ENCODE data around the gene CD300LG. TPM values are rescaled to one million over a fixed set of nuclear protein-coding genes. Genes with fewer than 3 reads are reported as not detected.

The CD300LG gene
- total RNA-seq, 1 donor from 2014 or later: 1.6 TPM

DNA sequence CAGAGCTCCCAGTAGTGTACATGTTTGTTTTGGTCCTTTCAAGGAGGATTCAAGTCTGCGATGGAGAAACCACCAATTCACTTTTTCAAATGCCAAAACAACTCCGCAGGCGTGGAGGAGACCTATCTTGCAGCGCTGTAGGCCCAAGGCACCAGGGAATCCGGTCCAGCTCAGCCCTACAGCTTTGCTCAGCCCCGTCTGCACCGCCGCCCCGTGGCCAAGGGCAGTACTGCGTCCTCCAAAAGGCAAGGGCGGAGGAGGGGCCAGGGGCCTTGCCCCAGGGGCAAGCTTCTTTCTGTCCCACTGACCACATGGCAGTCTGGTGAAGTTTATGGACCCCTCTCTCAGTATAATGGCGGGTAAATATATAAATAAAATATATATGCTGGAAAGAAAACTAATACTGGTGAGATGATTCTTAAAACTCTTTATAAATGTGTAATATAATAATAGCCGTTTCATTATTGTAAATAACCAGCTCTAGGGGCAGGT lies 709 bp upstream of the CD300LG start:
- Histone ChIP-seq H3K9me3 (ENCODE audit: control insufficient read depth in 3 of 3, low read length in 3 of 3) (no peaks in the 10 kb centered on the region), H3K4me3 (ENCODE audit: low read length in 3 of 3) (no peak overlapping the region), H3K27me3 (ENCODE audit: control insufficient read depth in 3 of 3, insufficient read depth in 3 of 3, low read length in 3 of 3) (peaks cover 1 to 2% (median 1%) of the 10 kb centered on the region in 3 donors), H3K27ac (ENCODE audit: low read depth, low read length) (no peak overlapping the region), H3K9ac (ENCODE audit: low read depth in 1 of 3, low read length in 3 of 3) (no peak overlapping the region), H3K4me1 (ENCODE audit: control insufficient read depth in 3 of 3, insufficient read depth in 3 of 3, low read length in 3 of 3) (peaks cover 3 to 19% (median 9%) of the 10 kb centered on the region in 3 donors), H3K36me3 (ENCODE audit: control insufficient read depth in 3 of 3, insufficient read depth in 3 of 3, low read length in 3 of 3) (no peaks in the 10 kb centered on the region)

DNA sequence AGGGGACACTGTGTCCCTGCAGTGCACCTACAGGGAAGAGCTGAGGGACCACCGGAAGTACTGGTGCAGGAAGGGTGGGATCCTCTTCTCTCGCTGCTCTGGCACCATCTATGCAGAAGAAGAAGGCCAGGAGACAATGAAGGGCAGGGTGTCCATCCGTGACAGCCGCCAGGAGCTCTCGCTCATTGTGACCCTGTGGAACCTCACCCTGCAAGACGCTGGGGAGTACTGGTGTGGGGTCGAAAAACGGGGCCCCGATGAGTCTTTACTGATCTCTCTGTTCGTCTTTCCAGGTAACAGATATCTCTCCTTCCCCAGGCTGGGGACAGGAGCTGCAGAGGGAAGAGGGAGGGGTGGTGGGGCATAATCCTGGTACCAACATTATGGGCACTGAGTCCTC lies 1.6 kb downstream of the CD300LG start:
- H3K4me3 ChIP-seq (ENCODE audit: low read length in 3 of 3): peak overlapping the region in 2 of 3 donors; percentile 6 to 29
- H3K4me1 ChIP-seq (ENCODE audit: control insufficient read depth in 3 of 3, insufficient read depth in 3 of 3, low read length in 3 of 3): peaks cover 0 to 8% (median 5%) of the 10 kb centered on the region in 3 donors
- H3K9ac ChIP-seq (ENCODE audit: low read depth in 1 of 3, low read length in 3 of 3): peak overlapping the region in 1 of 3 donors; percentile 8
- peaks cover 2 to 10% (median 4%) of the 10 kb centered on the region in 3 donors for H3K27me3 ChIP-seq (ENCODE audit: control insufficient read depth in 3 of 3, insufficient read depth in 3 of 3, low read length in 3 of 3)
- no peaks in the 10 kb centered on the region for H3K36me3 ChIP-seq (ENCODE audit: control insufficient read depth in 3 of 3, insufficient read depth in 3 of 3, low read length in 3 of 3)
- no peak overlapping the region for H3K27ac ChIP-seq (ENCODE audit: low read depth, low read length)
- no peaks in the 10 kb centered on the region for H3K9me3 ChIP-seq (ENCODE audit: control insufficient read depth in 3 of 3, low read length in 3 of 3)

DNA sequence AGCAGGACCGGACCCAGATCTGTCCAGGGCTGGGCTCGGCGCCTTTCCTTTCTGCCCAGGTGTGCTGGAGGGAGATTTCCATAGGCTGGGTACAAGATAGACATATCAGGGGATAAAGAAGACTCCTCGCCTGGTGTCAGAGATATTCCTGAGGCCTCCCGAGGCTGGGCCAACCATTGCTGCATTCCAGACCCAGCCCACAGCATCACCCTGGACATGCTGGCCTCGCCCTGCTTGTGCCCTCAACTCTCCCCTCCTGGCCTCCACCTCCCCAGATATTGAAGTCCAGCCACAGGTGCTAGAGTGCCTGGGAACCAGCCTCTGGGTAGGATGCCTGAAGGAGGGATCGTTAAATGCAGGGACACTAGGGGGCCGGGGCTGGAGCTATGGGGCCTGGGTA lies 2.1 kb downstream of the CD300LG start:
- Histone ChIP-seq H3K4me3 (ENCODE audit: low read length in 3 of 3) (no peak overlapping the region), H3K36me3 (ENCODE audit: control insufficient read depth in 3 of 3, insufficient read depth in 3 of 3, low read length in 3 of 3) (no peaks in the 10 kb centered on the region), H3K27me3 (ENCODE audit: control insufficient read depth in 3 of 3, insufficient read depth in 3 of 3, low read length in 3 of 3) (peaks cover 2 to 10% (median 5%) of the 10 kb centered on the region in 3 donors), H3K4me1 (ENCODE audit: control insufficient read depth in 3 of 3, insufficient read depth in 3 of 3, low read length in 3 of 3) (peaks cover 0 to 8% (median 5%) of the 10 kb centered on the region in 3 donors), H3K27ac (ENCODE audit: low read depth, low read length) (no peak overlapping the region), H3K9ac (ENCODE audit: low read depth in 1 of 3, low read length in 3 of 3) (no peak overlapping the region), H3K9me3 (ENCODE audit: control insufficient read depth in 3 of 3, low read length in 3 of 3) (no peaks in the 10 kb centered on the region)

DNA sequence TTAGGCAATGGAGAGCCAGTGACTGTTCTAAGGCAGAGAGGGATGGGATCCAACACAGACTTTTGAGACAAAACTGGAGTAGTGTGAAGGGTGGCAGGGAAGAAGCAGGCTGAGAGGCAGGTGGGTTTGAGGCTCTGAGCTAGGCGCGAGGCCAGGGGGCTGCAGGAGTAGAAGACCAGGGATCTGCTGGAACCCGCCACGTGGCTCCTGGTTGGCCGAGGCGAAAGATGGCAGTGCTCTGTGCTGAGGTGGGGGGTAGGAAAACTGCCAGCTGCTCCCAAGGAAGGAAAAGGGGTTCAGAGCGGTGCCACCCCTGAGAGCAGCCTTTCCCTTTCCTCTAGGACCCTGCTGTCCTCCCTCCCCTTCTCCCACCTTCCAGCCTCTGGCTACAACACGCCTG lies 5.6 kb downstream of the CD300LG start:
- Histone ChIP-seq H3K4me3 (ENCODE audit: low read length in 3 of 3) (no peak overlapping the region), H3K27me3 (ENCODE audit: control insufficient read depth in 3 of 3, insufficient read depth in 3 of 3, low read length in 3 of 3) (peaks cover 2 to 10% (median 9%) of the 10 kb centered on the region in 3 donors), H3K27ac (ENCODE audit: low read depth, low read length) (no peak overlapping the region), H3K9me3 (ENCODE audit: control insufficient read depth in 3 of 3, low read length in 3 of 3) (no peaks in the 10 kb centered on the region), H3K4me1 (ENCODE audit: control insufficient read depth in 3 of 3, insufficient read depth in 3 of 3, low read length in 3 of 3) (peaks cover 0 to 11% (median 0%) of the 10 kb centered on the region in 3 donors), H3K36me3 (ENCODE audit: control insufficient read depth in 3 of 3, insufficient read depth in 3 of 3, low read length in 3 of 3) (no peaks in the 10 kb centered on the region), H3K9ac (ENCODE audit: low read depth in 1 of 3, low read length in 3 of 3) (no peak overlapping the region)

DNA sequence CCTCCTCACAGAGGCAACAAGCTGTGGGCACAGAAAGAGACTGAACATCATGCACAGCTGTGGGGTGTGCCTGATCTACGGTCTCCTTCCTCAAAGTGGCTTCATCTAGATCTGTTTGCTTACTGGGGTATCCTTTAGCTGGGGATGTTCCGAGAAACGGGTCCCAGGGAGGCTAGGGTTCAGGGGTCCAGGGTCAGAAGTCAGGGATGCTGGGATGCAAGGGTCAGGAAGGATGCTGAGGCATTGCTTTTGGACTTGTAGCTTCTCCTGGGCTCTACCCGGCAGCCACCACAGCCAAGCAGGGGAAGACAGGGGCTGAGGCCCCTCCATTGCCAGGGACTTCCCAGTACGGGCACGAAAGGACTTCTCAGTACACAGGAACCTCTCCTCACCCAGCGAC lies 6.6 kb downstream of the CD300LG start:
- Histone ChIP-seq H3K9ac (ENCODE audit: low read depth in 1 of 3, low read length in 3 of 3) (no peak overlapping the region), H3K4me3 (ENCODE audit: low read length in 3 of 3) (no peak overlapping the region), H3K27me3 (ENCODE audit: control insufficient read depth in 3 of 3, insufficient read depth in 3 of 3, low read length in 3 of 3) (peaks cover 5 to 15% (median 10%) of the 10 kb centered on the region in 3 donors), H3K36me3 (ENCODE audit: control insufficient read depth in 3 of 3, insufficient read depth in 3 of 3, low read length in 3 of 3) (no peaks in the 10 kb centered on the region), H3K4me1 (ENCODE audit: control insufficient read depth in 3 of 3, insufficient read depth in 3 of 3, low read length in 3 of 3) (peaks cover 0 to 11% (median 0%) of the 10 kb centered on the region in 3 donors), H3K9me3 (ENCODE audit: control insufficient read depth in 3 of 3, low read length in 3 of 3) (no peaks in the 10 kb centered on the region), H3K27ac (ENCODE audit: low read depth, low read length) (no peak overlapping the region)

DNA sequence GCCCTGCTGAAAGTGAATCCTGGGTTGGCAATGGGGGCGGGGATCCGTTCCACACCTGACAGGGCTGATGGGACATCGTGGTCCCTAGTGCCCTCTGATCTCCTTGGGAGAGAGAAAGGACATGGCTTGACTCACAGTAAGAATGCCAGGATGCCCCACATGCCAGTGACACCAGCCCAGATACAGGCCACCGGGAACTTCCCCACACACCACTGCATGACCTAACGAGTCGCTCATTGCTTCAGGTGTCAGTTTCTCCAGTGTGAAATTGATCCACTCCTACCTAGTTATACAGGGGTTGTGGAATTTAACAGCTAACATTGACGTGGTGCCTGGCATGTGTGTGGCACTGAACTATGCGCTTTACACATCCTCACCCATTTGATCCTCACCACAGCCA lies 7.5 kb downstream of the CD300LG start:
- Histone ChIP-seq H3K27ac (ENCODE audit: low read depth, low read length) (no peak overlapping the region), H3K36me3 (ENCODE audit: control insufficient read depth in 3 of 3, insufficient read depth in 3 of 3, low read length in 3 of 3) (no peaks in the 10 kb centered on the region), H3K27me3 (ENCODE audit: control insufficient read depth in 3 of 3, insufficient read depth in 3 of 3, low read length in 3 of 3) (peaks cover 5 to 15% (median 10%) of the 10 kb centered on the region in 3 donors), H3K4me3 (ENCODE audit: low read length in 3 of 3) (no peak overlapping the region), H3K9ac (ENCODE audit: low read depth in 1 of 3, low read length in 3 of 3) (peak overlapping the region in 1 of 3 donors; percentile 13), H3K9me3 (ENCODE audit: control insufficient read depth in 3 of 3, low read length in 3 of 3) (no peaks in the 10 kb centered on the region), H3K4me1 (ENCODE audit: control insufficient read depth in 3 of 3, insufficient read depth in 3 of 3, low read length in 3 of 3) (peaks cover 0 to 11% (median 0%) of the 10 kb centered on the region in 3 donors)

DNA sequence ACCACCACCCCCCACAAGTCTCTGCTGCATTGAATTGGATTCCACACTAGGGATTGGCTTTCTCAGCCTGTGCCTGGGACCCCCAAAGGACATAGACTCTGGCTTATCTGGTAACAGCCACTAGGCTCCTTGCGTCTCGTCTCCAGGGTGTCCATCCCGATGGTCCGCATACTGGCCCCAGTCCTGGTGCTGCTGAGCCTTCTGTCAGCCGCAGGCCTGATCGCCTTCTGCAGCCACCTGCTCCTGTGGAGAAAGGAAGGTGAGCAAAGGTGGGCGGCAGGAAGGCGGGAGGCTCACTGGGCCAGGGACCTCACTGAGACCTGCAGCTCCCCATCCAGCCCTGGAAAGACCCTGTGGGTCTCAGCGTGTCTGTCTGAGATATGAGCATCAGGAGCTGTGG lies 8.1 kb downstream of the CD300LG start:
- Histone ChIP-seq H3K36me3 (ENCODE audit: control insufficient read depth in 3 of 3, insufficient read depth in 3 of 3, low read length in 3 of 3) (no peaks in the 10 kb centered on the region), H3K9me3 (ENCODE audit: control insufficient read depth in 3 of 3, low read length in 3 of 3) (no peaks in the 10 kb centered on the region), H3K4me3 (ENCODE audit: low read length in 3 of 3) (no peak overlapping the region), H3K27me3 (ENCODE audit: control insufficient read depth in 3 of 3, insufficient read depth in 3 of 3, low read length in 3 of 3) (peaks cover 5 to 15% (median 10%) of the 10 kb centered on the region in 3 donors), H3K27ac (ENCODE audit: low read depth, low read length) (no peak overlapping the region), H3K4me1 (ENCODE audit: control insufficient read depth in 3 of 3, insufficient read depth in 3 of 3, low read length in 3 of 3) (peaks cover 2 to 13% (median 3%) of the 10 kb centered on the region in 3 donors), H3K9ac (ENCODE audit: low read depth in 1 of 3, low read length in 3 of 3) (no peak overlapping the region)

DNA sequence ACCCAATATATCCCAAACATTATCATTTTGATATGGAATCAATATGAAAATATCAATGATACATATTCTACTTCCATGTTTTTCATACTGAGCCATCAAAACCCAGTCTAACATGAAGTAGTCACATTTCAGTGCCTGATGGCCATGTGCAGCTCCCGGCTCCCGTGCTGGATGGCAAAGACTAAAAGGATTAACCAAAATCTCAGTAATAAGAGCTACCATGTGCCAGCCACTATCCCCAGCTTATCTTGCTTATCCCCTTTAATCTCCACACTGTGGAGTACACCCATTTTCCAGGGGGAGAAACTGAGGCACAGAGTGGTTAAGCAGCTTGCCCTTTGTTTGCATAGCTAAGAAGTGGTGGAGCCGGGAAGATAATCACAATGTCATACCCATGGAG lies 9.2 kb downstream of the CD300LG start:
- no peak overlapping the region for H3K4me3 ChIP-seq (ENCODE audit: low read length in 3 of 3)
- no peak overlapping the region for H3K27ac ChIP-seq (ENCODE audit: low read depth, low read length)
- H3K27me3 ChIP-seq (ENCODE audit: control insufficient read depth in 3 of 3, insufficient read depth in 3 of 3, low read length in 3 of 3): peaks cover 4 to 15% (median 10%) of the 10 kb centered on the region in 3 donors
- H3K36me3 ChIP-seq (ENCODE audit: control insufficient read depth in 3 of 3, insufficient read depth in 3 of 3, low read length in 3 of 3): no peaks in the 10 kb centered on the region
- H3K9ac ChIP-seq (ENCODE audit: low read depth in 1 of 3, low read length in 3 of 3): no peak overlapping the region
- peaks cover 6 to 23% (median 11%) of the 10 kb centered on the region in 3 donors for H3K4me1 ChIP-seq (ENCODE audit: control insufficient read depth in 3 of 3, insufficient read depth in 3 of 3, low read length in 3 of 3)
- H3K9me3 ChIP-seq (ENCODE audit: control insufficient read depth in 3 of 3, low read length in 3 of 3): no peaks in the 10 kb centered on the region

DNA sequence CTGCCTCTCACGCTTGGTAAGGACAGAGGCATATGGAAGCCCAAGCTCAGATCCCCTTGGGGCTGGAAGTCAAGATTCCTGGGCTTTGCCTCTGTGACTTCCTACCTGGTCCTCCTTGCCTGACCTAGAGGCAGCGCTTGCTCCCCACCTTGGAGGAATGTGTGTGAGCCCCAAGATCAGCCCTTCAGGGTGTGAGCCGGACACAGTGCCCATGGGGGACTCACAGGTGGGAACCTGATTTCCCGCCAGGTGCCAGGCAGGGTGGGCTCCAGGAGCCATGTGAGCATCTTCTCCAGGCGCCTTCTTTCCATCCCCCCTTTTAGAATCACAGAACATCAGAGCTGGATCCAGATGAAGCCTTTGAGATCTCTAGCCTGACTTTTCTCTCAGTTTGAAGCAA lies 10.2 kb downstream of the CD300LG start:
- H3K27ac ChIP-seq (ENCODE audit: low read depth, low read length): no peak overlapping the region
- peaks cover 6 to 30% (median 18%) of the 10 kb centered on the region in 3 donors for H3K4me1 ChIP-seq (ENCODE audit: control insufficient read depth in 3 of 3, insufficient read depth in 3 of 3, low read length in 3 of 3)
- H3K9ac ChIP-seq (ENCODE audit: low read depth in 1 of 3, low read length in 3 of 3): no peak overlapping the region
- H3K36me3 ChIP-seq (ENCODE audit: control insufficient read depth in 3 of 3, insufficient read depth in 3 of 3, low read length in 3 of 3): no peaks in the 10 kb centered on the region
- H3K9me3 ChIP-seq (ENCODE audit: control insufficient read depth in 3 of 3, low read length in 3 of 3): no peaks in the 10 kb centered on the region
- H3K27me3 ChIP-seq (ENCODE audit: control insufficient read depth in 3 of 3, insufficient read depth in 3 of 3, low read length in 3 of 3): peaks cover 2 to 15% (median 3%) of the 10 kb centered on the region in 3 donors
- no peak overlapping the region for H3K4me3 ChIP-seq (ENCODE audit: low read length in 3 of 3)

DNA sequence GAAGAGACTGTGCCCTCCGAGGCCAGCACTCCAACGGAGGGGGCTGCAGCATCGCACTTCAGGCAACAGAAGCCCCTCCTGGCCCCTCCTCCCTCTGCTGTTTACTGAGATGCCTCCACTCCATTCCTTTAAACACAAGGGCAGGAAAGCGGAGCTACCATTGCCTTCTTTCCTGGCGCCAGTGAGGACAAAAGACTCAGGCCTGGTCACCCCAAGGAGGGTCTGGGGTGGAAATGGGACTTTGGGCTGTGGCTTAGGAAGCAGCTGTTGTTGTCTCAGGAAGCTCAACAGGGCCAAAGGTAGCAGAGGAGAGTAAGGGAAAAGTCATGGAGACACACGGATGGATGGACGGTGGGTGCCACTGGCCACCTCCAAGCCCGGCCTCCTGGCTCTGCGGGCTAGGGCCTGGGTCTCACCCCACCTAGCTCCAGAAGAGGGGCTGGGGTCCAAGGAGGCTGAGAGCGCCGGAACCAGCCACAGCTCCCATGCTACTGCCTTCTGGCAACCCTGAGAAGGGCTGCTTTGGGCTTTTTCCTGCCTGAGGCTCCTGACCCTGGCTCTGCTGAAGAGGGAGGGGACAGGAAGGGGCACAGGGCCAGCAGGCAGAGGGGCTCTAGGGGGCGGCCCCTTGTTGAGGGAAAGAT lies 11.1 kb downstream of the CD300LG start:
- H3K27ac ChIP-seq (ENCODE audit: low read depth, low read length): no peak overlapping the region
- H3K27me3 ChIP-seq (ENCODE audit: control insufficient read depth in 3 of 3, insufficient read depth in 3 of 3, low read length in 3 of 3): peaks cover 2 to 15% (median 3%) of the 10 kb centered on the region in 3 donors
- peak overlapping the region in 1 of 3 donors; percentile 33 for H3K9ac ChIP-seq (ENCODE audit: low read depth in 1 of 3, low read length in 3 of 3)
- H3K36me3 ChIP-seq (ENCODE audit: control insufficient read depth in 3 of 3, insufficient read depth in 3 of 3, low read length in 3 of 3): no peaks in the 10 kb centered on the region
- H3K9me3 ChIP-seq (ENCODE audit: control insufficient read depth in 3 of 3, low read length in 3 of 3): no peaks in the 10 kb centered on the region
- H3K4me1 ChIP-seq (ENCODE audit: control insufficient read depth in 3 of 3, insufficient read depth in 3 of 3, low read length in 3 of 3): peaks cover 6 to 30% (median 18%) of the 10 kb centered on the region in 3 donors
- H3K4me3 ChIP-seq (ENCODE audit: low read length in 3 of 3): no peak overlapping the region

Measured in skeletal muscle tissue (tissue), 4 donors.